NCI-H1105 treated with DMSO at 0.1 percent for 48 hours (cell line): Measurements from ENCODE around the gene PSD4.

Source experiments
- DNase-seq: peaks from one replicate; lab custom pipeline; 2025; lab: John Stamatoyannopoulos, UW

Gene PSD4

DNA sequence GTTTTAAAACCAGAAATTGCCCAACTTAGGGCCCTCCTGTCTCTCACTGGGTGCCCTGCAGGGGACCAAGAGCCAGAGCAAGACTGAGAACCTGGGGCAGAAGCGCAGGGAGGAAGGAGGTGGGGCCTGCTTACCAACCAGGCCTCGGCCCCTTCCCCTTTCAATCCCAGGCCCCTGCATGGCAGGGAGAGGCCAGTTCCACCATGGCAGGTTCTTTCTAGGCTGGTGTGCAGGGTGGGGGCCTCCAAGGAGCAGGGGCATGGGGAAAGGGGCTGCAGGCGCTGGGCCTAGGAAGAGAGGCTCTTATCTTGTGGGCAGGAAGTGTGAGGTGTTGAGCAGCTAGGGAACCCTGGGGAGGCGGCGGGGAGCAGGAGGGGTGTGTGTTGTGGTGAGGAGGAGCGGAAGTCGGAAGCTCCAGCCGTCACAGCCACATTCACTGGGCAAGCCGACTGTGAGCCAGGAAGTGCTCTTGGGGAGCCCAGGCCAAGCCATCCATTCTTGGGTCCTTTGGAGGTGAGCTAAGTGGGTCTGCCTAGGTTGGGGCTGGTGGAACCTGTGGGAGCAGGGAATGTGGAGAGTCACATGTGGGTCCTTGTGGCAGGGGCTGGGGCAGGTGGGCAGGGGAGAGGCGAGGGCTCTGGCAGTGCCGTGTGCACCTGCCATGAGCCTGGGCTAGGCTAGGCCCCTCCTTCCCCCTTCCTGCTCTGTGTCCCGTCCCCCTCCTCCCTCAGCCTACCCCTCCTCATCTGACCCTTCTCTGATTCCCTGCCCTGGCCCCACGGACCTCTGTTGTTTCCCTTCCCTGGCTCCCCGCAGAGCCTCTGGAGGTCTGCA, at the start of gene PSD4:
PSD4 (plus strand) TSS at position 430 of the 834 bp plus-strand sequence. CDS start 8,486 bp downstream, outside the sequence.
- no peak for DNase-seq

DNA sequence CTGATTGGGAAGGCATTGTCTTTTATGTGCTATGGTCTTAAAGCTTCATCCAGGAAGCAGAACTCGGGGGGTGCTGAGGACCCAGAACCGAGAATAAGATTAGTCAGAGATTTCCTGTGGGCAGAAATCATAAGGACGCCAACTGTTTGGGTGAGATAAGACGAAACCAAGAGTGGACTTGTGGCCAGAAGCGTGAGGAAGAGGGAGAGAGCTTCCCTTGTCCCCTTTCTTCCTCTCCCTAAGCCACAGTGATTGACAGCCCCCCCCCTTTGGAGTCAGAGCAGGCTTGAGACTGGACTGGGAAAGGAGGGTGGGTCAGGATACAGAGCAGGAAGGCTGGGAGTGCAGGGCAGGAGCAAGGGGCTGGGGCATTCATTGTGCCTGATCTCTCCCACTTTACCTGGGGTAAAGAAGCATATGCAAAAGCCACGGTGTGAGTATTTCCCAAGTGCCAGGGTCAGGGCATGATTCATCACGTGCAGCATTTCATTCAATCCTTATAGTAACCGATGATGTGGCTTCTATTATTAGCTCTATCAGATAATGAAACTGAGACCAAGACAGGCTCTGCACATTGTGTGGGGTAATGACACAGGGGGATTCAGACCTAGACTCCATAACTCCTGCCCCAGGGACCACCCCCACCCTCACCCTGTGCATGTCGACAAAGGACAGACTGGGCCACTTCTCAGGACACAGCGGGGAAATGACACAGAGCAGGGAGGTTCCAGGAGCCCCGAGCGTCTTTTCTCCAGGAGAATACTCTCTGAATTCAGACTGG, 49.4 kb upstream of the PSD4 start:
- no peak for DNase-seq

DNA sequence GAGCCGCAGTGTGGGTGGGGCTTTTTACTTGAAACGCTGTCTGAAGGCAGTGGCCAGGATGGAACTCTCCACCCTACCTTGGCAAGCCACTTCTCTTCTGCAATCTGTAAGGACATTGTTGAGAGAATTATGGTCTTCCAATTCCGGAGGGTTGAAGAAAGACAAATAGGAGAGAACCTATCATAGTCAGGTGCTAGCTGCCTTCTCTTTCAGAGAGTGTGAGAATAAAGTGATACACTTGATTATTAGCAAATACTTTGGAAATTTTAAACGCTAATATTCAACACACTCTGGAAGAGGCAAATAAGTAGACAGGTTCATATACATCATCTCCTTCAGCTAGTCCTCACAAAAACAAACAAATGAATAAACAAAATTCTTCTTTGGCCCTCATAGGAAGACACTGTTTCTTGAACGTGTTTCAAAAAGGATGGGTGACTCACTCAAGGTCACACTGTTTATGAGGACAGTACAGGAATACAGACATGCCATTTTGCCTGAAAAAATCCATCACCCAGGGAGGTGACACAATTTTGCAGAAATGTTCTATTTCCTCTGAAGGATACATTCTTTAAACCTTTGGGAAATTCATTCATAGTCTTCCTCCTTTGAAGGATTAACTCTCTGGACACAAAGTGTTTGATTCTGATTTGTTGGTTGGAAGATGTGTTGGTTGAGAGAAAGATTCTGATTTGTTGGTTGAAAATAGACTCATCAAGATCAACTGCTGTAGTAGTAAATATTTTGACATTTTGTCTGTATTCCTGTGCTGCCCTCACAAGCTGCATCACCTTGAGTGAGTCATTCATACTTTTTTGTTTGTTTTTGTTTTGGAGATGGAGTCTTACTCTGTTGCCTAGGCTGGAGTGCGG, 48.6 kb upstream of the PSD4 start:
- DNase-seq: no peak

DNA sequence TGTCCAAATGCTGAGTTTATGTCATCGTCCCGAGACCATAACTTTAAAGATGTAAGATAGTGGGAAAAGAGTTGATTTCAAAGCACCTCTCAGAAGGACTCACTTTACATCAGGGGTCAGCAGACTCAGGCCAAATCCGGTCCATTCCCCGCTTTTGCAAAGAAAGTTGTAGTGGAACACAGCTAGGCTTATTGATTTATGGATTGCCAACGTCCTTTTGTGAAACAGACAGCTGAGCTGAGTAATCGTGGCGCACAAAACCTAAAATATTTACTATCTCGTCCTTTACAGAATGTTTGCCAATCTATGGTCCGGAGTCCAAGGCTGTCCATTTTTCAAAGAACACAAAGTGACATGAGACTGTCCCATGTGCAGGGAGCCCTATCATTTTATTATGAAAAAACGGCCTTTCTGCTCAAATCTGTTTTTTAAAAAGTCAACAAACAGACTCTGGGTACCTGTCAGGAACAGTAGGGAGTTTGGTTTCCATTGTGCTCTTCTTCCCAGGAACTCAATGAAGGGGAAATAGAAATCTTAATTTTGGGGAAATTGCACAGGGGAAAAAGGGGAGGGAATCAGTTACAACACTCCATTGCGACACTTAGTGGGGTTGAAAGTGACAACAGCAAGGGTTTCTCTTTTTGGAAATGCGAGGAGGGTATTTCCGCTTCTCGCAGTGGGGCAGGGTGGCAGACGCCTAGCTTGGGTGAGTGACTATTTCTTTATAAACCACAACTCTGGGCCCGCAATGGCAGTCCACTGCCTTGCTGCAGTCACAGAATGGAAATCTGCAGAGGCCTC, 46.7 kb upstream of the PSD4 start, which contains the start of gene IL1RN:
IL1RN (plus strand) TSS at position 754 of the 801 bp plus-strand sequence; CDS start at position 781, 27 bp downstream.
- no peak for DNase-seq

DNA sequence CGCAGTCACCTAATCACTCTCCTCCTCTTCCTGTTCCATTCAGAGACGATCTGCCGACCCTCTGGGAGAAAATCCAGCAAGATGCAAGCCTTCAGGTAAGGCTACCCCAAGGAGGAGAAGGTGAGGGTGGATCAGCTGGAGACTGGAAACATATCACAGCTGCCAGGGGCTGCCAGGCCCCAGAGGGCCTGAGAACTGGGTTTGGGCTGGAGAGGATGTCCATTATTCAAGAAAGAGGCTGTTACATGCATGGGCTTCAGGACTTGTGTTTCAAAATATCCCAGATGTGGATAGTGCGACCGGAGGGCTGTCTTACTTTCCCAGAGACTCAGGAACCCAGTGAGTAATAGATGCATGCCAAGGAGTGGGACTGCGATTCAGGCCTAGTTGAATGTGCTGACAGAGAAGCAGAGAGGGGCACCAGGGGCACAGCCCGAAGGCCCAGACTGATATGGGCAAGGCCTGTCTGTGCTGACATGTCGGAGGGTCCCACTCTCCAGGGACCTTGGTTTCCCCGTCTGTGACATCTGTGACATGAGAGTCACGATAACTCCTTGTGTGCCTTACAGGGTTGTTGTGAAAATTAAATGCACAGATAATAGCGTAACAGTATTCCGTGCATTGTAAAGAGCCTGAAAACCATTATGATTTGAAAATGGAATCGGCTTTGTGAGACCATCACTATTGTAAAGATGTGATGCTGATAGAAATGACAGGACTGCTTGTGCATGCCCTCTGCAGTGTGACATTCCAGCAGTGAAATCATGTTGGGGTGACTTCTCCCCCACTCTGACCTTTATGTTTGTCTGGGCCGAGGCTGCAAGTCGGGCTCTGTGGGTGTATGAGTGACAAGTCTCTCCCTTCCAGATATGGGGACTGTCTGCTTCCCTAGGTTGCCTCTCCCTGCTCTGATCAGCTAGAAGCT, 45.9 kb upstream of the PSD4 start:
- DNase-seq: no peak

DNA sequence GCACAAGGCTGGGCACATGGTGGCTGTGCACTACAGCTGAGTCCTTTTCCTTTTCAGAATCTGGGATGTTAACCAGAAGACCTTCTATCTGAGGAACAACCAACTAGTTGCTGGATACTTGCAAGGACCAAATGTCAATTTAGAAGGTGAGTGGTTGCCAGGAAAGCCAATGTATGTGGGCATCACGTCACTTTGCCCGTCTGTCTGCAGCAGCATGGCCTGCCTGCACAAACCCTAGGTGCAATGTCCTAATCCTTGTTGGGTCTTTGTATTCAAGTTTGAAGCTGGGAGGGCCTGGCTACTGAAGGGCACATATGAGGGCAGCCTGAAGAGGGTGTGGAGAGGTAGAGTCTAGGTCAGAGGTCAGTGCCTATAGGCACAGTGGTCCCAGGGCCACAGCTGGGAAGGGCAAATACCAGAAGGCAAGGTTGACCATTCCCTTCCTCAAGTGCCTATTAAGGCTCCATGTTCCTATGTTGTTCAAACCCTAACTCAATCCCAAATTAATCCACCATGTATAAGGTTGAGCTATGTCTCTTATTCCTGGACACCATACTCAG, 44.2 kb upstream of the PSD4 start:
- DNase-seq: no peak

DNA sequence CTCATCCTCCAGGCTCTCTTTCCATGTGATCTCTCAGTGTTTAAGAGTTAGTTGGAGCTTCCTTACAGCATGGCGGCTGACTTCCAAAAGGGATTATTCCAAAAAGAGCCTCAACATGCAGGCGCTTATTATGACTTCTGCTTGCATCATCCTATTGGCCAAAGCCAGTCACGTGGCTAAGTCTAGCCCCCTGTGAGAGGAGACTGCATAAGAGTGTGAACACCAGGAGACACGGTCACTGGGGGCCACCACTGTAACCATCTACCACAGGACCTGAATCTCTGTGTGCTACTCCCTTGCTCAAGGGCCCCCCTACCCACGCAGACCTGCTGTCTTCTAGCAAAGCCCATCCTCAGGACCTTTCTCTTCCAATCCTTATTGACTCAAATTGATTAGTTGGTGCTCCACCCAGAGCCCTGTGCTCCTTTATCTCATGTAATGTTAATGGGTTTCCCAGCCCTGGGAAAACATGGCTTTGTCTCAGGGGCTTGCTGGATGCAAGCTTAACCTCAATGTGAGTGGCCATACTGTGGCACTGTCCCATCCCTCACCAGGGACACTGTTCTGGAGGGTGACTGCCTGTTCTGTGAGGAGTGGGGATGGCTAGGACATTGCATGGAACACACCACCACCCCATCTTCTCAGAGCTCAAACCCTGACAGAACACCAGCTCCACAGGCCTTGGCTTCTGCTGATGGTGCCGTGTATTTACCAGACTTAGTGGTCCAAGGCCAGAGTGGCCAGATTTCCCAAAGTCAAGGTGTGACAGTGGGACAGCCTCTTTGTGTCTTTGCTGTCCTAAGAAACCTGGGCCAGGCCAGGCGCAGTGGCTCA, 42.2 kb upstream of the PSD4 start:
- no peak for DNase-seq

DNA sequence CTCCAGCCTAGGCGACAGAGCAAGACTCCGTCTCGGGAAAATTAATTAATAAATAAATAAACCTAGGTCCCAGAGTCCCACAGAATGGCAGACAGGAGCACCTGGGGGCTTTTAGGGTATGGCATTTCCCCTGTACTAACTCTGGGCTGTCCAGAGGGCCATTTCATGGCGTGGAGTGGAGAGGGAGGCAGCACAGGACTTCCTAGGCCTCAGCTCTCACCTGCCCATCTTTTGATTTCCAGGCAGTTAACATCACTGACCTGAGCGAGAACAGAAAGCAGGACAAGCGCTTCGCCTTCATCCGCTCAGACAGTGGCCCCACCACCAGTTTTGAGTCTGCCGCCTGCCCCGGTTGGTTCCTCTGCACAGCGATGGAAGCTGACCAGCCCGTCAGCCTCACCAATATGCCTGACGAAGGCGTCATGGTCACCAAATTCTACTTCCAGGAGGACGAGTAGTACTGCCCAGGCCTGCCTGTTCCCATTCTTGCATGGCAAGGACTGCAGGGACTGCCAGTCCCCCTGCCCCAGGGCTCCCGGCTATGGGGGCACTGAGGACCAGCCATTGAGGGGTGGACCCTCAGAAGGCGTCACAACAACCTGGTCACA, 41.3 kb upstream of the PSD4 start:
- DNase-seq: no peak

DNA sequence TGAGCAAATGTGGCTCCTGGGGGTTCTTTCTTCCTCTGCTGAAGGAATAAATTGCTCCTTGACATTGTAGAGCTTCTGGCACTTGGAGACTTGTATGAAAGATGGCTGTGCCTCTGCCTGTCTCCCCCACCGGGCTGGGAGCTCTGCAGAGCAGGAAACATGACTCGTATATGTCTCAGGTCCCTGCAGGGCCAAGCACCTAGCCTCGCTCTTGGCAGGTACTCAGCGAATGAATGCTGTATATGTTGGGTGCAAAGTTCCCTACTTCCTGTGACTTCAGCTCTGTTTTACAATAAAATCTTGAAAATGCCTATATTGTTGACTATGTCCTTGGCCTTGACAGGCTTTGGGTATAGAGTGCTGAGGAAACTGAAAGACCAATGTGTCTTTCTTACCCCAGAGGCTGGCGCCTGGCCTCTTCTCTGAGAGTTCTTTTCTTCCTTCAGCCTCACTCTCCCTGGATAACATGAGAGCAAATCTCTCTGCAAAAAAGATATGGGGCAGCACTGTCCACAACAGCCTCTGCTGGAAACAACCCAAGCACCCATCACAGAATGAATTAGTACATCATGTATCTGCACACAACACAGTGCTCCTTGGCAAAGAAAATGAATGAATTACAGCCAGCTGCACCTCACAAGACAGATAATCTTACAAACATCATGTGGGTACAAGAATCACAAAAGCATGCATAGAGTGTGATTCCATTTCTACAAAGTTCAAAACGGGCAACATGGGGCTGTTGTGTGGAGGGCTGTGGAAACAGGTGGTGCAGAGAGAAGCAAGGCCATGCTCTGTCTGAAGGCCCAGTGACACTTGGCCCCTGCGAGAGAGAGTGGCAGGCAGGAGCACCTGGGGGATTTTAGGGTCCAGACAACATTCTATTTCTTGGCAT, 39.8 kb upstream of the PSD4 start:
- DNase-seq: no peak

DNA sequence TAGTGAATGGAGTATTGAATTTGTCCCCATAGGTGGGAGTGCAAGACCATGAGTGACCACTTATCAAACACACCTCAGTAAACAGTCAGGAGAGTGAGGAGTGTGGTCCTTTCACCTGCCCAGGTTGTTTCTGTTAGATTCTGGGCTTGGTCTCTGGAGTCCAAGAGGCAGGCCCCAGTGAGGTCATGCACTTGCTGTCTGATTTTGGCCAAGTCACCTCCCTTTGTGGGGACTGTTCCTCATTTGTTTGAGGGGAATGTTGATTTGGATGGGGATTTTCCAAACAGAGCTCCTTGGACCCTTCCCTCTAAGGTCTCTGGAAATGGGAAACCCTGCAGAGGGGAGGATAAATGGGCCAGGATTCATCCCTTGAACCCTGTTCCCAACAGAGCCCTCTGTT, 39.1 kb upstream of the PSD4 start:
- DNase-seq: no peak

DNA sequence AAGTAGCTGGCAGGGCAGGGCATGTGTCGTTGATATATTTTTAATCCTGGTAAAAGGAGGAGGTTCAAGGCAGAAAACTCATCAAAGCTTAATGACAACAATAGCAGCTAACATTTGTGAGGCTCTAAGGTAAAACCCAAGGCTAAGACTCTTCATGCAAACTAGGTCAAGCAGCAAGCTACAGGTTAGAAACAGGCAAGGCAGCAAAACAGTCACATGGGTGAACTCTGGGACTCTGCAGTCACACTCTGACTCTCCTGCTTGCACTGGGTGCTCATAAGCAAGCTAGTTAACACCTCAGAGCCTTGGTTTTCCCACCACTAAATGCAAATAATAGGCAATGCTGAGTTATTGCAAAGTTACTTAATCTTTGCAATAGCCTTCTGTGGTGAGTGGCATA, 38.5 kb upstream of the PSD4 start:
- DNase-seq: no peak

DNA sequence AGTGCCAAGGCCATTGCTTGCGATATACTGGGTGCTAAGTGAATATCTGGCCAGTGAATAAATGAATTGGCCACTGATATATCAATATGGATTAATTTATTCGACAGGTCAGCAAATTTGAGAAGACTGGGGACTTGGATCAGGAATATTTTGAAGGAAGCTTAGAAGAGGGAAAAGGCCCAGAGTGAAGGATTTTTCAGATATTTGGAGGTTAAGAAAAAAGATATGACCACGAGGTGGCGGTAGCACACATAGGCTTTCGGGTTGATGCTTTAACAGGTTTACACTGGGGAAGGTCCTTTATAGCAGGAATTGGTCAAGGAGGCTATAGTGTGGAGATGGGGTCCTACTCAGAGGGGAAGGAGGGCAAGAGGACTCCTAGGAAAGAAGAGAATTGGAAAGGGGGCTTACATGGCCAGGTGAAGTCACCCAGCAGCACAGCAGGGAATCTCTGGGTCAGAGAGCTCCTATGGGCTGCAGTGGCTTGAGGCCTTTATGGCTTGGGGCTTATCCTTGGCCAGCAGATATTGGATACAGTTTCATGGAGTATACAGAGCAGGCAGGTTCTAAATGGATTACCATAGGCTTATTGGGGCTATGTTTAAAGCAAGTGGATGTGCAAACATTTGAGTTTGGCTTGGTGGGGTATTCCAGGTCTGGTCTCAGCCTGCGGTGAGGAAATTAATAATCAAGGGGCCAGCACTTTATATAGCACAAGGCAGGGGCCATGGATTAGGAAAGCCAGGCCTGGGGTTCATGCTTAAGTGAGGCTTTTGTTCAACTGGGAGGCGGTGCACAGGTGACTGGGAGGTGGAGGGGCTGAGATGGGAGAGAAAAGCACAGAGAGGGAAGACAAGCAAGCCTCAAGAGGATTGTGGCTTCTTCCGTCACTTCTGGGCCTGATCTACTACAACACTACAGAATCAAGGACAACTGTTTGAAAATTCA, 36.7 kb upstream of the PSD4 start:
- DNase-seq: peak; percentile 25

DNA sequence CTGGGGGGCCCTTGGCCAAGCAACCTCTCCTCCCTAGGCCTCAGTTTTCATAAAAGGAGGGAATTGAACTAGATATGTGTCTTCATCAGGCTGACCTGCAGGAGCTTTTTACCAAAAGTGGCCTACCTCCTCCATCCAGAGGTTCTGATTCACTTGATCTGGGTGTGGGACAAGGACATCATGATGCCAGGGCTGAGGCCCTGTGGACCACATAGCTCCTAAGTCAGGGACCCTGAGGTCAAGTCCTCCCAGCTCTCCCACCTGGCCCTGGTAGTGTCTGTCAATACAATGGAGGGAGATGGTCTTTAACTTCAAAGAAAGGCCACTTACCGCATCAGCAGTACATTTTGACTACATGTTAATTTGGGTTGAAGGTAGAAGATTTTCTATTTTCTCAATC, 35.9 kb upstream of the PSD4 start:
- DNase-seq: no peak

DNA sequence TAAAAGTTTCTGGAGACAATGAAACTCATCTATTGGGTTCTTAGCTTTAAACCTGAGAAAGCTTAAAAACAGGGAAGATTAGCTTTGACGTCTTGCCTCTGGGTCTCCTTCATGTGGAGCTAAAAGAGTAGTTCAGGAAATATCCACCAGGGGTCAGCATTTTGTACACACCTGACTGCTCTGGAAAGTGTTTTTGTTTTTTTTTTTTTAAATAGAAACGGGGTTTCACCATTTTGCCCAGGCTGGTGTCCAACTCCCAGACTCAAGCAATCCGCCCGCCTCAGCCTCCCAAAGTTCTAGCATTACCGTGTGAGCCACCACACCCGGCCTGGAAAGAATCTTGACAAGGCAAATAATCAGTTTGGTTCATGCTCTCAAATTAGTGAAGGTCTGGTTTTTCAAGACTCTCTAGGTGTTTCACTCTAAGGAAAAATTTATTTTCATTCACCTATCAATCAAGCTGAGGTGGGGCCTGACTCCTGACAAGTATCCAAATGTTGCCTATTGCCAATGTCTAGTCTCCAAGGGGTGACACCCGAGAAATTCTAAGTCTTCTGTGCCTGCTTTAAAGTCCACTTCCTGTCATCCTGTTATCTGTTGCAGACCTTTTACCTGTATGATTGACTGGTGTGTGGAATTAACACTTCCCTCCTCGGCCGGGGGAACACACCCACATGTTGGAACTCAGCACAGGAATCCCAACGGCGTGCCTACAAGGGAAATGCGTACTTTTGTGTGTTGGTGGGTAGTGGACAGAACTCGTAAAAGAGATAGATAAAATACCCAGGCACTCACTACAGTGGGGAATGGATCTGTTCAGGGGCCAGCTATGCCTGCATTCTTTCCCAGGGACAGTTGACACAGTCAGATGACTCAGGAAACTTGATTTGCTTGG, 35.1 kb upstream of the PSD4 start:
- peak; percentile 61 for DNase-seq

DNA sequence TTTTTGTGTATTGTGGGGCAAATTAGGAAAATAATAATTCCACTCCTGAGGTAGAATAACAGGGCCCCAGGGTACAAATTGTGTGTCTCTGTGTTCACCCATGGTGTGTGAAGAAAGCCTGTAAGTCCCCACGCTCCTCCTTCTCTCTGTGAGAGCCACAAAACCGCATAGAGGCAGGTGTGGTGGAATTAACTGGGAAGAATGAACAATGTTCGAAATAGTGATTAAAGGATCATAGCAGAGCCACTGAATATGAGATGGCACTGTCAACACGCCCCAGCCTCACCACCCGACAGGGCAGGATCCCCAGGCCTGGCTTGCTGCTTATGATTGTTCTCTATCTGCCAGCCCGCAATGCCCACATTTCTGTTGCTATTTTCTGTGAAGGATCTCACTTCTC, 32.3 kb upstream of the PSD4 start:
- DNase-seq: no peak
